Prostate gland (tissue), 2 donors: ENCODE measurements around the gene MALRD1. TPM values are rescaled to one million over a fixed set of nuclear protein-coding genes. Genes with fewer than 3 reads are reported as not detected.

ENCODE experiments used
- DNase-seq: peaks from one replicate; pipeline ENCODE4 v3.0.0-alpha.2; 2019; ENCODE audit warnings: low spot score
- H3K27ac ChIP-seq, 2 donors: fragments of 200-600 bp; sonication (generic); 2 replicates each; pipeline ENCODE4 v1.5.1; 2017 to 2019
- H3K27me3 ChIP-seq: fragments of 200-600 bp; sonication (generic); replicated peaks from 2 replicates; pipeline ENCODE4 v1.5.1; 2019; ENCODE audit not compliant: insufficient read depth
- H3K36me3 ChIP-seq, 2 donors: fragments of 200-600 bp; sonication (generic); 1 replicate in 1 of 2; 2 replicates in 1 of 2; pipeline versions ENCODE4 v1.5.1 to v1.8.1; 2017 to 2019
- H3K4me1 ChIP-seq: fragments of 200-600 bp; sonication (generic); replicated peaks from 2 replicates; pipeline ENCODE4 v1.5.1; 2019
- H3K4me3 ChIP-seq, 2 donors: fragments of 200-600 bp; sonication (generic); 2 replicates each; pipeline ENCODE4 v1.5.1; 2017 to 2019
- H3K9me3 ChIP-seq: fragments of 200-600 bp; sonication (generic); 2 replicates; pipeline ENCODE4 v1.5.1; 2017
- POLR2A ChIP-seq: fragments of 450-650 bp; IDR thresholded peaks from one replicate; pipeline ENCODE4 v1.6.1; 2016; ENCODE audit warnings: antibody characterized with exemption, mild to moderate bottlenecking
- POLR2AphosphoS5 ChIP-seq: sonication (generic); formaldehyde crosslinking; IDR thresholded peaks from one replicate; pipeline ENCODE4 v1.6.1; 2017; ENCODE audit warnings: antibody characterized with exemption
- WGBS: methylation state at CpG from one replicate; pipeline ENCODE4 v1.1.5; 2018; 5-methylcytosine and 5-hydroxymethylcytosine counted together
- intact Hi-C: fragments of 100-400 bp; cut with DNase I; formaldehyde crosslinking; loops from one replicate; pipeline ENCODE4 v1.14.2; 2022
- total RNA-seq, 2 donors: library from RNA; depleted of rRNA; stranded (reverse); fragments of >200 nt; gene quantifications; one replicate each; pipeline ENCODE4 v1.1.0, GENCODE V29; 2016
- TF ChIP-seq, protein P1 (sequence below), 4 experiments: fragments of 200-600 bp in 2 of 4; fragments of 450-650 bp in 2 of 4; sonication (generic) in 2 of 4; IDR thresholded peaks; 1 replicate in 3 of 4; 2 replicates in 1 of 4; pipeline ENCODE4 v1.5.1; 2016 to 2019; ENCODE audit warnings: antibody characterized with exemption in 4 of 4, mild to moderate bottlenecking in 2 of 4, moderate library complexity in 2 of 4

MALRD1 gene
- total RNA-seq, 2 donors from 2014 or later: 2.1 TPM; not detected in 1

DNA sequence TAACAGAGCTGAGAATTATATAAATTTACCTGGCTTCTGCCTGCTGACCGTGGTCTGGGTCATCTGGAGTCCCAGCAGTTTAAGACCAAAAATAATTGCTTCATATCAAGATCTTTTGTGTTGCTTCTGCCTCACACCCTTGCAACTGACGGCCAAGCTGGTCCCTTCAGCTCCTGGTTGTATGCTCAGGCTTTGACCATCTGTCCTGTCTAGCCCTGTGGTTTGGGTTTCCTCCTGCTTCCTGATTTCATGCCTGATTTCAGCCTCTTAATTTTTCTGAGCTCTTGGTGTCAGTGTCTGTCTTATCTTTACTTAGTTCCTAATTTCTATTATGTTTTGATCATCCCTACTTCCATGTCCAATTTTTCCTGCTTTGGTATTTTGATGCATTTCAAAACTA lies 679.8 kb downstream of the MALRD1 start:
- WGBS: 75% methylated on average over 2 of the region's 2 CpGs
- no peaks in the 10 kb centered on the region for H3K9me3 ChIP-seq
- H3K27ac ChIP-seq: no peak overlapping the region
- H3K4me3 ChIP-seq: no peak overlapping the region
- no peaks in the 10 kb centered on the region for H3K4me1 ChIP-seq
- TF ChIP-seq POLR2AphosphoS5 (no peak), POLR2A (no peak)
- TF ChIP-seq, protein P1, sequence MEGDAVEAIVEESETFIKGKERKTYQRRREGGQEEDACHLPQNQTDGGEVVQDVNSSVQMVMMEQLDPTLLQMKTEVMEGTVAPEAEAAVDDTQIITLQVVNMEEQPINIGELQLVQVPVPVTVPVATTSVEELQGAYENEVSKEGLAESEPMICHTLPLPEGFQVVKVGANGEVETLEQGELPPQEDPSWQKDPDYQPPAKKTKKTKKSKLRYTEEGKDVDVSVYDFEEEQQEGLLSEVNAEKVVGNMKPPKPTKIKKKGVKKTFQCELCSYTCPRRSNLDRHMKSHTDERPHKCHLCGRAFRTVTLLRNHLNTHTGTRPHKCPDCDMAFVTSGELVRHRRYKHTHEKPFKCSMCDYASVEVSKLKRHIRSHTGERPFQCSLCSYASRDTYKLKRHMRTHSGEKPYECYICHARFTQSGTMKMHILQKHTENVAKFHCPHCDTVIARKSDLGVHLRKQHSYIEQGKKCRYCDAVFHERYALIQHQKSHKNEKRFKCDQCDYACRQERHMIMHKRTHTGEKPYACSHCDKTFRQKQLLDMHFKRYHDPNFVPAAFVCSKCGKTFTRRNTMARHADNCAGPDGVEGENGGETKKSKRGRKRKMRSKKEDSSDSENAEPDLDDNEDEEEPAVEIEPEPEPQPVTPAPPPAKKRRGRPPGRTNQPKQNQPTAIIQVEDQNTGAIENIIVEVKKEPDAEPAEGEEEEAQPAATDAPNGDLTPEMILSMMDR (IDR thresholded peaks at IDR 0.05): no peak
- DNase-seq: no peak
- no peaks in the 10 kb centered on the region for H3K36me3 ChIP-seq
- no peaks in the 10 kb centered on the region for H3K27me3 ChIP-seq
- intact Hi-C loops: no loop called here

DNA sequence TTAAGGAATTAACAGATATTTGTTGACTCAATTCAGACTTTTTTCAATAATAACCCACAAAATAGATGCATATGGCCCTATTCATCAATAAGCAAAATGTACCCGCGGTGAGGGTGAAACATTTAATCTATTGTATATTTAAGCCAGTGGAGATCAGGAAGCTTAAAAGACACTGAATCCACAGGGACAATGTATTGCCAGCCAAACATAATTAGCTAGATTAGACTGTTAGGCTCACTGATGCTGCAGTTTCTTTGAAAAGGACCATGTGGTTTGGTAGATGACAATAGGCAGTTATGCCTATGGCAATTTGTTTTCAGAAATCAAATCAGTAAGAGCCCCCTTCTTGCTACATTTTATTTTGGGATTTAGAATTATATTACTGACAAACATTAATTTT lies 680.4 kb downstream of the MALRD1 start:
- TF ChIP-seq, protein P1 (IDR thresholded peaks at IDR 0.05): no peak
- TF ChIP-seq POLR2AphosphoS5 (no peak), POLR2A (no peak)
- Histone ChIP-seq H3K27me3 (no peaks in the 10 kb centered on the region), H3K4me3 (no peak overlapping the region), H3K9me3 (no peaks in the 10 kb centered on the region), H3K4me1 (no peaks in the 10 kb centered on the region), H3K36me3 (no peaks in the 10 kb centered on the region), H3K27ac (no peak overlapping the region)
- DNase-seq: no peak
- WGBS: 98% methylated on average over 2 of the region's 2 CpGs
- intact Hi-C loops: no loop called here

DNA sequence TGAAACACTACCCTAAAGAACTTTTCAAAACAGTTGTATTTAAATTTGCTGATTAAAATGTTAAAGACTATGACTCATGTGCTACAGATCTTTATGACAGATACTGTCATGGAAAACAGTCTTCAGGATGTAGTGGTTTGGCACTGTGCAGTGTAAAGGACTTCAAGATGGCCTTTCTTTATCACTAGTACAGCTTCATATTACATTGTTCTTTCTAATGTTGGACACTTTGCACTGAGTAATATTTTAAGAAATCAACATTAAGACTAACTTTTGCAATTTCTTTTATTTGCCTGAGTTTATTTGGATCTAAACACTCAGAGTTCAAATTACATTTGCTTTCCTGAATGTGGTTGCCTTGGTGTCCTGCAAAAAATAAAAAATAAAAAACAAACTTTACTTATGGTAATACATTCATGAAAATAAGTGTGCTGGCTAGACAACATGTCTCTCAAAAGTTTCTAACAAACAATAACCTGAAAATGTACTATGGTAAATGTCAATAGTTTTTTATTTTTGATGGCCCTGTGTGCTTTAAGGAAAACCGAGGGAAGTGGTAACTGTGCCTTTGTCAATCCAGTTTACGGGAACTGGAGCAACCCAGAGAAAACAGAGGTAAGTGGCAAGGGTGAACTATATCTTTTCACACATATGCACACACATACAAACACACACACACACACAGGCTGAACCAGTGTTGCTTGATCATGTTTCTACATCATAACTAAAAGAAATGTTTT lies 681.7 kb downstream of the MALRD1 start:
- 60% methylated on average over 2 of the region's 2 CpGs for WGBS
- no peak for DNase-seq
- no peak overlapping the region for H3K4me3 ChIP-seq
- no peaks in the 10 kb centered on the region for H3K27me3 ChIP-seq
- no peak overlapping the region for H3K27ac ChIP-seq
- H3K9me3 ChIP-seq: no peaks in the 10 kb centered on the region
- no peaks in the 10 kb centered on the region for H3K4me1 ChIP-seq
- intact Hi-C loops: no loop called here
- H3K36me3 ChIP-seq: no peaks in the 10 kb centered on the region
- TF ChIP-seq, protein P1 (IDR thresholded peaks at IDR 0.05): no peak
- no peak for TF ChIP-seq POLR2A
- no peak for TF ChIP-seq POLR2AphosphoS5

DNA sequence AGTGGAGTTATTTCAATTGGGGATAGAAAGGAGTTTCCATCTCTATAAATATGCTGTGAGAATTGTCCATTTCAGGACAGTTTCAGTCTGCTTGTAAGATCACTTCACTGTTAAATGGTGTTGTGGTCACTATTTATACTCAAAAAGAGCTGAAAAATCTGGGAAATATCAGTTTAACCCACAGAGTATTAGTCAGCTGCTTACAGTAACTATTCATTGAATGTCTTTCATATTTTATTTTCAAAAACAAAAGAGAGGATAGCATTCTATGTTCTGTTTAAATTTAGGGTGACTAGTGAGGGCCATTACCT lies 682.3 kb downstream of the MALRD1 start:
- Histone ChIP-seq H3K27ac (no peak overlapping the region), H3K4me1 (no peaks in the 10 kb centered on the region), H3K27me3 (no peaks in the 10 kb centered on the region), H3K9me3 (no peaks in the 10 kb centered on the region), H3K4me3 (no peak overlapping the region), H3K36me3 (no peaks in the 10 kb centered on the region)
- intact Hi-C loops: no loop called here
- TF ChIP-seq POLR2AphosphoS5: no peak
- TF ChIP-seq, protein P1 (IDR thresholded peaks at IDR 0.05): no peak
- no peak for TF ChIP-seq POLR2A
- DNase-seq: no peak

DNA sequence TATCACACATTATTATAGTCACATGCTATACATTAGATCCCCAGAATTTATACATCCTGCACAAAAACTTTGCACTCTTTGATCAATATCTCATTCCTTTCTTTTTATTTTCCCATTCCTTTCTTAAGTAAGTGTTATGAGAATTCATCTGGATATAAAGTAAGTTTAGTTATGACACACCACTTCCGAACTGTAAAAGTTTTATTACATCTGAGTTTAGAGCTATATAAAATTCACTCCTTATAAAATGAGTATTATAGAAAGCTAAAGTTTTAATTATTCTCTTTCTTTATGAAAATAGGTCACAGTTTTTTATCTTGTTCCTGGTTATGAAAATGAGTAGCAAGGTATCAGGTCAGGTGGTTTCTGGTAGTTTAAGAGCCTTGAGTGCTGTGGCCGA lies 683.0 kb downstream of the MALRD1 start:
- Histone ChIP-seq H3K4me3 (no peak overlapping the region), H3K27ac (no peak overlapping the region), H3K9me3 (no peaks in the 10 kb centered on the region), H3K36me3 (no peaks in the 10 kb centered on the region), H3K4me1 (no peaks in the 10 kb centered on the region), H3K27me3 (no peaks in the 10 kb centered on the region)
- TF ChIP-seq POLR2AphosphoS5: no peak
- TF ChIP-seq, protein P1 (IDR thresholded peaks at IDR 0.05): no peak
- no peak for TF ChIP-seq POLR2A
- intact Hi-C loops: no loop called here
- WGBS: 88% methylated on average over 2 of the region's 2 CpGs
- DNase-seq: no peak
